Astrocyte of the spinal cord (primary cell): ENCODE data around the gene RPTOR.

Experiments used
- DNase-seq: peaks from one replicate; pipeline ENCODE4 v3.0.0; 2011; ENCODE audit warnings: low read depth, low spot score
- H3K4me3 ChIP-seq: 2 replicates; pipeline ENCODE4 v1.5.1; 2011; ENCODE audit warnings: low read depth, mild to moderate bottlenecking, low read length, moderate library complexity
- in situ Hi-C: cut with HindIII; loops from 2 replicates; pipeline ENCODE4 v1.10.0; 2017; ENCODE audit warnings: low sequenced_read_pairs
- TF ChIP-seq, protein P1 (sequence below): IDR thresholded peaks from 2 replicates; pipeline ENCODE4 v1.5.1; 2012; ENCODE audit warnings: low read depth, mild to moderate bottlenecking, low read length, inconsistent platforms

The RPTOR gene

GRCh38 chr17:80825471-80826345 lies 281.1 kb downstream of the RPTOR start:
- in situ Hi-C loops: no loop called here
- no peak for DNase-seq
- TF ChIP-seq, protein P1, sequence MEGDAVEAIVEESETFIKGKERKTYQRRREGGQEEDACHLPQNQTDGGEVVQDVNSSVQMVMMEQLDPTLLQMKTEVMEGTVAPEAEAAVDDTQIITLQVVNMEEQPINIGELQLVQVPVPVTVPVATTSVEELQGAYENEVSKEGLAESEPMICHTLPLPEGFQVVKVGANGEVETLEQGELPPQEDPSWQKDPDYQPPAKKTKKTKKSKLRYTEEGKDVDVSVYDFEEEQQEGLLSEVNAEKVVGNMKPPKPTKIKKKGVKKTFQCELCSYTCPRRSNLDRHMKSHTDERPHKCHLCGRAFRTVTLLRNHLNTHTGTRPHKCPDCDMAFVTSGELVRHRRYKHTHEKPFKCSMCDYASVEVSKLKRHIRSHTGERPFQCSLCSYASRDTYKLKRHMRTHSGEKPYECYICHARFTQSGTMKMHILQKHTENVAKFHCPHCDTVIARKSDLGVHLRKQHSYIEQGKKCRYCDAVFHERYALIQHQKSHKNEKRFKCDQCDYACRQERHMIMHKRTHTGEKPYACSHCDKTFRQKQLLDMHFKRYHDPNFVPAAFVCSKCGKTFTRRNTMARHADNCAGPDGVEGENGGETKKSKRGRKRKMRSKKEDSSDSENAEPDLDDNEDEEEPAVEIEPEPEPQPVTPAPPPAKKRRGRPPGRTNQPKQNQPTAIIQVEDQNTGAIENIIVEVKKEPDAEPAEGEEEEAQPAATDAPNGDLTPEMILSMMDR: no peak
- no peak overlapping the region for H3K4me3 ChIP-seq

DNA sequence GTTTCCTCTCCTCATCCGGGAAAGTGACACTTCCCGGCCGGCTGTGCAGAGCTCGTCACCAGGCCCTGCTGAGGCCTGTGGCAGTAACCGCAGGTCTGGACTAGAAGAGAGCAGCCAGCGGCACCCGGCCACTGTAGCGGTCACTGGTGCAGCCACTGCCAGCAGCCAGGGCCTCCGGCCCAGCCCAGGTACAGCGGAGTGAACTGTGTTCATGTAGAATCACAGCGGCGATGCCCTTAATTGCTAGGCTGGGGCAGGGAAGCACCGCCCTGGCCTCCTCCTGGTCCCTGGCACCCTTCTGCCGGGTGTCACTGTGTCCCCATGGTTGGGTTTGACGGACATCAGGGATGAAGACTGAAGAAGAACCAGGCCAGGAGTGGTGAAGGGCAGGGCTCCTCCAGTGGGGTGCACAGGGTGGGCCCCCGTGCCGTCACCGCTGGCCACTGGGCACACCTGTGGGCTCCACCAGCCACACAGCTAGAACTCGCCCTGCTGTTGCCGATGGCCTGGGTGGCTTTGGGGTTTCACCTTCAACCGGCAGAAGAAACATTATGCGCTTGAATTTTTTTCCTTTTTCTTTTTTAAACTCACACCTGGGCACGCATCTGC lies 281.8 kb downstream of the RPTOR start:
- in situ Hi-C loops: no loop called here
- H3K4me3 ChIP-seq: no peak overlapping the region
- DNase-seq: no peak

GRCh38 chr17:80826955-80827645 lies 282.5 kb downstream of the RPTOR start:
- TF ChIP-seq, protein P1: peak; percentile 17
- peak; percentile 98 for DNase-seq
- in situ Hi-C loops: no loop called here

More for the DNA sequence above, 281.8 kb downstream of the RPTOR start:
- TF ChIP-seq, protein P1: no peak

DNA sequence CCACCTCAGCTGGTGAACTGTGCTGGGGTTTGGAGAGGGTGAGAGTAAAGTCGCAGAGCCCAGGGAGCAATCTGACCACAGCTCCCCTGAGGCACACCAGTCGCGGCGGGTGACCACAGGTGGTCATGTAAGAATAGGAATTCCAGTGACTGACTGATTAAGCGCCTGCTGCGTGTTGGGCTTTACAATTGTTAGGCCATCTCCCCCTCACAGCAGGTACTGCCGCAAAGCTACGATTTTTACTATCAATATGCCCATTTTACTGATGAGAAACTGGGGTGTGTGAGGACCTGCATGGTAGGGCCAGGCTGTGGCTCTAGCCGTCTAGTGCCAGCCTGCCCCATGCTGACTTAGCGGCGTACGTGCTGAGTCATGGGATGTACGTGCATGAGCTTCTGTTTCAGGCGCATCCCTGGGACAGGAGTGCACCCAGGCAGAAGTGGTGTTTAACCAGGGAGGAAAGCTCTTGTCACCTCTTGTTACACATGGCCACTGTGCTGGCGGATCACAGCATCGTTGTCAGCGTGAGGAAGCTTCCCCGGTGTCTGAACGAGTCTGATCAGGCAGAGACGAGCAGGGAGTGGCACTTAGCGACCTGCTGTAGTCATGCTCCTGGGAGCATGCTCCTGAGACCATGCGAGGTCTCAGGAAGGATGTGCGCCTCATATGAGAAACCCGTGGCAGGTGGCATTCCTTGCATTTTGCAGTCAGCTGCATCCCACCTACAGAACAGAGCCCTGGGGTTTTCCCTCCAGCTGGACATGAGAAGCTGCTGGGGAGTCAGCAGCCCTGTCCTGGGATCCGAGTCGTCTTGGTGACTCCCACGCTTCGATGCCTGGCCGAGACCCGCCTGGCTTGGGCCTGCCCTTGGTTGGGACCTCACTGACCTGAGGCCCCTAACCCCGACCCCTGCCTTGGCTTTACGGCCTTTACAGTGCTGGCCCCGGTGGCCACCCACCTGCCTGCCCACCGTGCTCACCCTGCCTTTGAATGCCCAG lies 283.3 kb downstream of the RPTOR start:
- DNase-seq: peak; percentile 39
- no peak overlapping the region for H3K4me3 ChIP-seq
- in situ Hi-C loops: no loop called here
- TF ChIP-seq, protein P1: no peak

More at GRCh38 chr17:80826955-80827645, 282.5 kb downstream of the RPTOR start:
- no peak overlapping the region for H3K4me3 ChIP-seq

GRCh38 chr17:80829166-80829813 lies 284.7 kb downstream of the RPTOR start:
- DNase-seq: no peak
- in situ Hi-C loops: no loop called here
- no peak overlapping the region for H3K4me3 ChIP-seq
- TF ChIP-seq, protein P1: no peak
